Upper lobe of left lung (tissue), 6 donors: Measurements from ENCODE around the gene ADCY5. TPM values are rescaled to one million over a fixed set of nuclear protein-coding genes. Genes with fewer than 3 reads are reported as not detected.

Experiments used
- ATAC-seq, 2 donors: fragments of 200-7000 bp; cut with Tn5 transposase; one replicate each; pipeline ENCODE4 v1.9.1; 2022; ENCODE audit warnings: mild to moderate bottlenecking in 2 of 2, moderate library complexity in 2 of 2; ENCODE audit not compliant: low FRiP score in 2 of 2
- DNase-seq, 2 donors: peaks; one replicate each; pipeline ENCODE4 v3.0.0-alpha.2; 2019 to 2020
- H3K27ac ChIP-seq, 4 donors: fragments of 200-600 bp; sonication (generic); one replicate each; pipeline ENCODE4 v1.5.1; 2016 to 2019
- H3K27me3 ChIP-seq, 4 donors: fragments of 200-600 bp; sonication (generic); one replicate each; pipeline ENCODE4 v1.5.1; 2017 to 2019
- H3K36me3 ChIP-seq, 4 donors: fragments of 200-600 bp; sonication (generic); one replicate each; pipeline ENCODE4 v1.5.1; 2016 to 2019
- H3K4me1 ChIP-seq, 4 donors: fragments of 200-600 bp; sonication (generic); one replicate each; pipeline ENCODE4 v1.5.1; 2018 to 2019
- H3K4me3 ChIP-seq, 4 donors: fragments of 200-600 bp; sonication (generic); one replicate each; pipeline ENCODE4 v1.5.1; 2017 to 2019; ENCODE audit warnings: mild to moderate bottlenecking in 2 of 4, moderate library complexity in 1 of 4
- H3K9me3 ChIP-seq, 4 donors: fragments of 200-600 bp; sonication (generic); one replicate each; pipeline ENCODE4 v1.5.1; 2018 to 2019
- CTCF ChIP-seq, 6 experiments: fragments of 450-650 bp in 4 of 6; fragments of 200-600 bp in 2 of 6; sonication (generic) in 2 of 6; IDR thresholded peaks; one replicate each; pipeline ENCODE4 v1.5.1; 2016 to 2019; ENCODE audit warnings: antibody characterized with exemption in 6 of 6
- EP300 ChIP-seq, 4 donors: sonication (generic); formaldehyde crosslinking; IDR thresholded peaks; one replicate each; pipeline ENCODE4 v1.5.1; 2017; ENCODE audit warnings: antibody characterized with exemption in 4 of 4, control low read depth in 2 of 4
- POLR2A ChIP-seq, 4 donors: fragments of 450-650 bp; IDR thresholded peaks; one replicate each; pipeline ENCODE4 v1.5.1; 2016 to 2017; ENCODE audit warnings: antibody characterized with exemption in 4 of 4, mild to moderate bottlenecking in 2 of 4
- POLR2AphosphoS5 ChIP-seq, 2 donors: sonication (generic); formaldehyde crosslinking; IDR thresholded peaks; one replicate each; pipeline ENCODE4 v1.5.1; 2017; ENCODE audit warnings: antibody characterized with exemption in 2 of 2
- WGBS, 2 donors: methylation state at CpG; one replicate each; pipeline ENCODE4 v1.1.5; 2017 to 2018; 5-methylcytosine and 5-hydroxymethylcytosine counted together
- total RNA-seq, 6 donors: library from RNA; depleted of rRNA in 4 of 6; stranded (reverse); fragments of >200 nt in 4 of 6; gene quantifications; one replicate each; pipeline versions ENCODE4 v1.1.0 to v1.2.1, GENCODE V29; 2016 to 2021
- donor health status: DM: no; HTN: no; CAD: no; lungs with moderate emphysema.
- donor health status: DM: no; HTN: yes; CAD: no; lungs with severe emphysema.

Gene ADCY5
- total RNA-seq, 6 donors from 2014 or later: 2.1 to 23.0 (median 3.2) TPM

- WGBS, 2 donors: 76 to 78% methylated on average over 15 of the region's 15 CpGs
- DNase-seq (no peak), ATAC-seq (no peak)
- H3K4me3 ChIP-seq: no peak overlapping the region
- no peaks in the 10 kb centered on the region for H3K27me3 ChIP-seq
- no peak for TF ChIP-seq CTCF (IDR thresholded peaks at IDR 0.05)
- TF ChIP-seq POLR2A (IDR thresholded peaks at IDR 0.05): no peak
- no peak for TF ChIP-seq POLR2AphosphoS5 (IDR thresholded peaks at IDR 0.05)
- no peak for TF ChIP-seq EP300 (IDR thresholded peaks at IDR 0.05)
- no peaks in the 10 kb centered on the region for H3K36me3 ChIP-seq
- H3K9me3 ChIP-seq: no peaks in the 10 kb centered on the region
- no peak overlapping the region for H3K27ac ChIP-seq
- no peaks in the 10 kb centered on the region for H3K4me1 ChIP-seq
These were observed 59.9 kb downstream of the ADCY5 start for GRCh38 chr3:123388811-123389627.

- no peaks in the 10 kb centered on the region for H3K36me3 ChIP-seq
- H3K4me3 ChIP-seq: no peak overlapping the region
- ATAC-seq (no peak), DNase-seq (no peak)
- no peaks in the 10 kb centered on the region for H3K4me1 ChIP-seq
- H3K27ac ChIP-seq: no peak overlapping the region
- H3K27me3 ChIP-seq: no peaks in the 10 kb centered on the region
- no peak for TF ChIP-seq EP300 (IDR thresholded peaks at IDR 0.05)
- TF ChIP-seq CTCF (IDR thresholded peaks at IDR 0.05): no peak
- no peak for TF ChIP-seq POLR2AphosphoS5 (IDR thresholded peaks at IDR 0.05)
- no peak for TF ChIP-seq POLR2A (IDR thresholded peaks at IDR 0.05)
- no peaks in the 10 kb centered on the region for H3K9me3 ChIP-seq
- 86 to 87% methylated on average over 8 of the region's 8 CpGs for WGBS, 2 donors
These were observed 60.8 kb downstream of the ADCY5 start for GRCh38 chr3:123388042-123388441.

- H3K27ac ChIP-seq: no peak overlapping the region
- no peak for ATAC-seq
- H3K9me3 ChIP-seq: no peaks in the 10 kb centered on the region
- no peak overlapping the region for H3K4me3 ChIP-seq
- TF ChIP-seq POLR2AphosphoS5 (IDR thresholded peaks at IDR 0.05): no peak
- no peak for TF ChIP-seq POLR2A (IDR thresholded peaks at IDR 0.05)
- TF ChIP-seq EP300 (IDR thresholded peaks at IDR 0.05): no peak
- TF ChIP-seq CTCF (IDR thresholded peaks at IDR 0.05): no peak
- H3K36me3 ChIP-seq: no peaks in the 10 kb centered on the region
- H3K4me1 ChIP-seq: no peaks in the 10 kb centered on the region
- 89 to 93% methylated on average over 3 of the region's 3 CpGs for WGBS, 2 donors
- DNase-seq: no peak
- H3K27me3 ChIP-seq: no peaks in the 10 kb centered on the region
These were observed 61.4 kb downstream of the ADCY5 start for GRCh38 chr3:123387532-123387931.

- Histone ChIP-seq H3K9me3 (no peaks in the 10 kb centered on the region), H3K36me3 (no peaks in the 10 kb centered on the region), H3K27me3 (no peaks in the 10 kb centered on the region), H3K4me3 (no peak overlapping the region), H3K4me1 (no peaks in the 10 kb centered on the region), H3K27ac (peak overlapping the region in 1 of 4 donors; percentile 28)
- TF ChIP-seq POLR2A (IDR thresholded peaks at IDR 0.05) (no peak), CTCF (IDR thresholded peaks at IDR 0.05) (no peak), EP300 (IDR thresholded peaks at IDR 0.05) (no peak), POLR2AphosphoS5 (IDR thresholded peaks at IDR 0.05) (no peak)
- DNase-seq (no peak), ATAC-seq (no peak)
- 43 to 52% methylated on average over 11 of the region's 11 CpGs for WGBS, 2 donors
These were observed 62.3 kb downstream of the ADCY5 start for GRCh38 chr3:123386477-123387040.
